GM18868 (cell line): ENCODE results near the gene ABHD16A.

Source experiments
- ATAC-seq: cut with Tn5 transposase; IDR thresholded peaks from one replicate; pipeline ENCODE4 v1.9.1; 2021; ENCODE audit warnings: mild to moderate bottlenecking, moderate library complexity; ENCODE audit not compliant: unreplicated experiment

The ABHD16A gene

DNA sequence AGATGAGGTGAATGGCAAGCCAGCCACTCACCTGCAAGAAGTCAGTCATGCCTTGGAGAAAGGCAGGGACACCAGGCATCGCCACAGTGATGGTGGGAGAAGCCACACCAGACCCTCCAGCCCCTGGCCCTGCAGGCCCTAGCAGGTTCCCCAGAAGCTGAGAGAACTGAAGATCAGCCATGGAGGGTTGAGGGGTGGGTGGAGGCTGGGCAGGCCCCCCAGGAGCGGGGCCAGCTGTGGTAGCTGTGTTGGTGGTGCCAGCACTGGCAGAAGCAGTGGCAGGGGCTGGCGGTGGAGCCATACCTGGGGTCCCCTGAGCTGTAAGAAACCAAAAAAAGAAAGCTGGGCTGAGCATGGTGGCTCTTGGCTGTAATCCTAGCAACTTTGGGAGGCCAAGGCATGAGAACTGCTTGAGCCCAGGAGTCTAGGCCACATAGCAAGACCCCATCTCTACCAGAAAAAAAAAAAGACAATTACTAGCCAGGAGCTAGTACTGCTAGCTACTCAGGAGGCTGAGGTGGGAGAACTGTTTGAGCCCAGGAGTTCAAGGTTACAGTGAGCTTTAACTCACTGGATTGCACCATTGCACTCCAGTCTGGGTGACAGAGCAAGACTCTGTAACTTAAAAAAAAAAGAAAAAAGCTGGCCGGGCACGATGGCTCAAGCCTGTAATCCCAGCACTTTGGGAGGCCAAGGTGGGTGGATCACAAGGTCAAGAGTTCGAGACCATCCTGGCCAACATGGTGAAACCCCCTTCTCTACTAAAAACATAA lies 60.1 kb downstream of the ABHD16A start:
- no peak for ATAC-seq

DNA sequence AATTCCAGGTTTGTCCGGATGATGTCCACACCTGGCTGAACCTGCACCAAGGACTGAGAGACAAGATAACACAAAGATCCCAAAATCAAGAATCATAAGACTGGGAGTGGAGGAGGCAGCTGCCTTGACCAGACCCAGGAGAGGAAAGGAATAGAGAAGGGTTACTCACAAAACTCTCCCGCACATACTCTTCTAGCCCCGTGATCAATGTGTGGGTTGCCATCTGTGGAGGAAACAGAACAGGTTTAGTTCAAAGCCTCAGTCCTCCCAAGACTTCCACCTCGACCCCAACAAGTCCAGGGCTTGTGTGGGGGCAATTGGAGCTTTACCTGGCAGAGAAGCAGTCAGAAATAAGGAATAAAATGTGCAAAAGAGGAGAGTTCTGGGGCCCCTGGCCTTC lies 61.8 kb downstream of the ABHD16A start:
- no peak for ATAC-seq

GRCh38 chr6:31640612-31641011 lies 62.5 kb downstream of the ABHD16A start:
- no peak for ATAC-seq

DNA sequence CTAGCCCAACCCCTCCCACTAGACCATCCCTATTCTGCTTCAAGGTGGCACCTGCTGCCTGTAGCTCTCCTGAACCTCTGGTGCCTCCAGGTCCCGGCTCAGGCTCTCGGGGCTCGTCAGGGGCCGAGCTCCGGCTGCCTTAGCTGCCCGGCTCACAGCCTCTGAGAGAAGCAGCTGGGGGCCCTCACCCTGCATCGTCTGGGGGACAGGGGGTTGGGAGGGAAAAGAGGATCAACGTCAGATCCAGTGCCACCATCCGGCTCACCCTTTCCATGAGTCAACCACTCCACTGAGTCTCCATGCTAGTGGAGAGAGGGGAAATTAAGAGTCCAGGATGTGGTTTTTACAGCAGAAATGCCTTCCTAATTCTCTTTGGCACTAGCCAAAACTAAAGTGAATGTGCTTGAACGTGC lies 63.7 kb downstream of the ABHD16A start:
- no peak for ATAC-seq

- ATAC-seq: no peak
Measured at GRCh38 chr6:31639043-31639442, 64.1 kb downstream of the ABHD16A start.
